Fibroblast of lung (primary cell): ENCODE data around the gene NDUFA13. TPM values are rescaled to one million over a fixed set of nuclear protein-coding genes. Genes with fewer than 3 reads are reported as not detected.

Experiments used
- DNase-seq, 2 donors: peaks; one replicate each; pipeline versions ENCODE4 v3.0.0 to v3.0.0-alpha.2; 2010; ENCODE audit warnings: low read depth in 2 of 2
- H2AFZ ChIP-seq: 2 replicates; pipeline ENCODE4 v1.5.1; 2012; ENCODE audit warnings: low read length, control low read depth, inconsistent platforms
- H3K27ac ChIP-seq: 2 replicates; pipeline ENCODE4 v1.5.1; 2011; ENCODE audit warnings: low read length, control low read depth; ENCODE audit not compliant: insufficient read depth
- H3K27me3 ChIP-seq: 2 replicates; pipeline ENCODE4 v1.5.1; 2011; ENCODE audit warnings: mild to moderate bottlenecking, low read length; ENCODE audit not compliant: control insufficient read depth, insufficient read depth
- H3K36me3 ChIP-seq: 2 replicates; pipeline ENCODE4 v1.5.1; 2011; ENCODE audit warnings: low read length; ENCODE audit not compliant: control insufficient read depth, insufficient read depth
- H3K4me1 ChIP-seq: 2 replicates; pipeline ENCODE4 v1.5.1; 2011; ENCODE audit warnings: low read length; ENCODE audit not compliant: control insufficient read depth, insufficient read depth; ENCODE audit errors: extremely low read depth
- H3K4me2 ChIP-seq: 2 replicates; pipeline ENCODE4 v1.5.1; 2011; ENCODE audit warnings: low read length, control low read depth; ENCODE audit not compliant: insufficient read depth; ENCODE audit errors: extremely low read depth
- H3K4me3 ChIP-seq, 4 experiments: fragments of 200-600 bp in 1 of 4; sonication (generic) in 1 of 4; replicated peaks in 1 of 4; 2 replicates each; pipeline ENCODE4 v1.5.1; 2011 to 2016; ENCODE audit warnings: low read length in 4 of 4, low read depth in 3 of 4, mild to moderate bottlenecking in 3 of 4, control low read depth in 2 of 4, inconsistent platforms in 1 of 4, mixed read lengths in 1 of 4; ENCODE audit not compliant: insufficient read depth in 1 of 4; ENCODE audit errors: control extremely low read depth in 1 of 4
- H3K79me2 ChIP-seq: 2 replicates; pipeline ENCODE4 v1.5.1; 2012; ENCODE audit warnings: mild to moderate bottlenecking, low read length, inconsistent platforms; ENCODE audit not compliant: control insufficient read depth, insufficient read depth
- H3K9ac ChIP-seq: 2 replicates; pipeline ENCODE4 v1.5.1; 2011; ENCODE audit warnings: mild to moderate bottlenecking, low read length, control low read depth; ENCODE audit not compliant: insufficient read depth
- H3K9me3 ChIP-seq: 2 replicates; pipeline ENCODE4 v1.5.1; 2012; ENCODE audit warnings: low read depth, low read length; ENCODE audit not compliant: control insufficient read depth, insufficient read depth
- H4K20me1 ChIP-seq: 2 replicates; pipeline ENCODE4 v1.5.1; 2011; ENCODE audit warnings: low read length; ENCODE audit not compliant: control insufficient read depth, insufficient read depth; ENCODE audit errors: extremely low read depth
- EZH2 ChIP-seq: IDR thresholded peaks from 2 replicates; pipeline ENCODE4 v1.5.1; 2012; ENCODE audit warnings: low read length, control low read depth, mild to moderate bottlenecking; ENCODE audit errors: missing control alignments
- polyA plus RNA-seq, 2 donors: library from polyadenylated mRNA; depleted of rRNA in 1 of 2; stranded (reverse) in 1 of 2; unstranded in 1 of 2; fragments of >200 nt; gene quantifications; 2 replicates each; pipeline ENCODE4 v1.2.1, GENCODE V29; 2011 to 2012; ENCODE audit warnings: missing spikeins in 1 of 2
- total RNA-seq: library from RNA; depleted of rRNA; stranded (reverse); fragments of >200 nt; gene quantifications from 2 replicates; pipeline ENCODE4 v1.2.1, GENCODE V29; 2014
- TF ChIP-seq, protein P1 (sequence below), 2 donors: IDR thresholded peaks in 1 of 2; conservative IDR thresholded peaks in 1 of 2; 1 replicate in 1 of 2; 2 replicates in 1 of 2; pipeline ENCODE4 v1.5.1; 2011 to 2012; ENCODE audit warnings: low read length in 2 of 2, control low read depth in 1 of 2, inconsistent platforms in 1 of 2, low read depth in 1 of 2, mild to moderate bottlenecking in 1 of 2

NDUFA13 gene
- total and polyA plus RNA-seq, 2 donors (not counting 1 experiment from before 2014, with no cell fraction given): 221 to 306 TPM

DNA sequence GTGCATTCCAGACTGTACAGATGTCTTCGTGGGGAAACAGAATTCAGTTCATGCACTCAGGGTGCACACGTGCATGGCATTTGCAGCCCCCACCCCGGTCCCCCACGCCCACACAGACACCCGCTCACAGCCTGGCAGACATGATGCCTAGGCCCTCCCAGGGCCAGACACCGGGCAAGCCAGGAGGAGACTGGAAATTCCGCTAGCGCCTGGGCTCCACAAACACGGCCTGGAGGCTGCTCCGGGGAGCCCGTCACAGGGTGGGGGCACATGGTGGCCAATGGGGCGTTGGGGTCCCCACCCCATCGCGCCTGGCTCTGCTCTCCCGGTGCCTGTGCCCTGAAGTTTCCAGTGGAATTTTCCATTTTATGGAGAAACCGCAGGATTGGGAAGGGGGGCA, 25.6 kb downstream of the NDUFA13 start:
- H4K20me1 ChIP-seq: no peaks in the 10 kb centered on the region
- no peaks in the 10 kb centered on the region for H3K9me3 ChIP-seq
- TF ChIP-seq EZH2: no peak
- TF ChIP-seq, protein P1, sequence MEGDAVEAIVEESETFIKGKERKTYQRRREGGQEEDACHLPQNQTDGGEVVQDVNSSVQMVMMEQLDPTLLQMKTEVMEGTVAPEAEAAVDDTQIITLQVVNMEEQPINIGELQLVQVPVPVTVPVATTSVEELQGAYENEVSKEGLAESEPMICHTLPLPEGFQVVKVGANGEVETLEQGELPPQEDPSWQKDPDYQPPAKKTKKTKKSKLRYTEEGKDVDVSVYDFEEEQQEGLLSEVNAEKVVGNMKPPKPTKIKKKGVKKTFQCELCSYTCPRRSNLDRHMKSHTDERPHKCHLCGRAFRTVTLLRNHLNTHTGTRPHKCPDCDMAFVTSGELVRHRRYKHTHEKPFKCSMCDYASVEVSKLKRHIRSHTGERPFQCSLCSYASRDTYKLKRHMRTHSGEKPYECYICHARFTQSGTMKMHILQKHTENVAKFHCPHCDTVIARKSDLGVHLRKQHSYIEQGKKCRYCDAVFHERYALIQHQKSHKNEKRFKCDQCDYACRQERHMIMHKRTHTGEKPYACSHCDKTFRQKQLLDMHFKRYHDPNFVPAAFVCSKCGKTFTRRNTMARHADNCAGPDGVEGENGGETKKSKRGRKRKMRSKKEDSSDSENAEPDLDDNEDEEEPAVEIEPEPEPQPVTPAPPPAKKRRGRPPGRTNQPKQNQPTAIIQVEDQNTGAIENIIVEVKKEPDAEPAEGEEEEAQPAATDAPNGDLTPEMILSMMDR (conservative IDR thresholded peaks at IDR 0.05 in 1 of 2, IDR thresholded peaks at IDR 0.05 in 1 of 2; ENCODE audit: low read depth in 1 of 2, low read length in 2 of 2): no peak
- no peaks in the 10 kb centered on the region for H3K4me1 ChIP-seq
- no peak overlapping the region for H3K9ac ChIP-seq
- H3K27me3 ChIP-seq: peaks cover 3% of the 10 kb centered on the region
- H3K27ac ChIP-seq: no peak overlapping the region
- no peak overlapping the region for H3K4me3 ChIP-seq
- DNase-seq: no peak
- no peak overlapping the region for H3K4me2 ChIP-seq
- no peak overlapping the region for H2AFZ ChIP-seq
- no peaks in the 10 kb centered on the region for H3K79me2 ChIP-seq
- H3K36me3 ChIP-seq: no peaks in the 10 kb centered on the region

DNA sequence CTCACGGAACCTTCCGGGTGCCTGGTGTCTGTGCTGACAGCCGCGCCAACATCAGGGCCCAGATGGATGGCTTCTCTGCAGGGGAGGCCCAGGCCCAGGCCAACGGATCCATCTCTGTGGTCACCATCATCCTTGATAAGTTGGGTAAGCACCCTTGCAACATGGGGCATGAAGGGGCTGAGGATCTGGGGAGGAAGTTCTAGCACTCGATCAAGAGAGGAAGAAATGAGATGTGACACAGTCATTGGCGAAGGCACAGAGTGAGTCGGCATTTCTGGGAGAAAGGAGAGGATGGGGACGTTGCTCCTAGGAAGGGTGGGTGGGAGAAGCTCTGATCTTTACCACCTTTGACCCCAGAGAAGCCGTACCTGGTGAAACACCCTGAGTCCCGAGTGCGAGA, 26.5 kb downstream of the NDUFA13 start:
- H3K27ac ChIP-seq: no peak overlapping the region
- TF ChIP-seq, protein P1 (conservative IDR thresholded peaks at IDR 0.05 in 1 of 2, IDR thresholded peaks at IDR 0.05 in 1 of 2; ENCODE audit: low read depth in 1 of 2, low read length in 2 of 2): no peak
- no peak for TF ChIP-seq EZH2
- no peak overlapping the region for H3K4me2 ChIP-seq
- H3K4me1 ChIP-seq: no peaks in the 10 kb centered on the region
- no peak for DNase-seq
- H2AFZ ChIP-seq: no peak overlapping the region
- H4K20me1 ChIP-seq: no peaks in the 10 kb centered on the region
- H3K4me3 ChIP-seq: no peak overlapping the region
- H3K9me3 ChIP-seq: no peaks in the 10 kb centered on the region
- no peaks in the 10 kb centered on the region for H3K79me2 ChIP-seq
- no peaks in the 10 kb centered on the region for H3K36me3 ChIP-seq
- peaks cover 3% of the 10 kb centered on the region for H3K27me3 ChIP-seq
- H3K9ac ChIP-seq: no peak overlapping the region

DNA sequence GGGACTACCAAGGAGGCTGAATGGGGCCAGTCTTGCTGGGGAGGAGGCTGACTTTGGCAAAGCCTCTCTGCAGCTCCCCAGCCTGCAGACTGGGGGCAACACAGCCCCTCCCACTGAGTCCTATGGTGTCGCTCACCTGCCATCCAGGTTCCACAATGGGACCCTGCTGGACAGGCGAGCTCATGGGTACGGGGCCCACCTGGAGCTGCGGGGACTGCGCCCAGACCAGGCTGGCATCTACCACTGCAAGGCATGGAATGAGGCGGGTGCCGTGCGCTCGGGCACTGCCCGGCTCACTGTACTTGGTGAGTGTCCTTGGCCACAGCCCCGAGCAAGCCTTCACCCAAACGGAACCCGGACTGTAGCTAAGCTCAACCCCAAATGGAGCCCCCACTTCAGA, 27.1 kb downstream of the NDUFA13 start:
- no peak overlapping the region for H3K9ac ChIP-seq
- H3K27ac ChIP-seq: no peak overlapping the region
- H3K36me3 ChIP-seq: no peaks in the 10 kb centered on the region
- DNase-seq: no peak
- TF ChIP-seq, protein P1 (conservative IDR thresholded peaks at IDR 0.05 in 1 of 2, IDR thresholded peaks at IDR 0.05 in 1 of 2; ENCODE audit: low read depth in 1 of 2, low read length in 2 of 2): no peak
- TF ChIP-seq EZH2: no peak
- H3K4me2 ChIP-seq: no peak overlapping the region
- no peaks in the 10 kb centered on the region for H3K79me2 ChIP-seq
- peaks cover 4% of the 10 kb centered on the region for H3K27me3 ChIP-seq
- H2AFZ ChIP-seq: no peak overlapping the region
- H3K4me1 ChIP-seq: no peaks in the 10 kb centered on the region
- no peak overlapping the region for H3K4me3 ChIP-seq
- no peaks in the 10 kb centered on the region for H3K9me3 ChIP-seq
- no peaks in the 10 kb centered on the region for H4K20me1 ChIP-seq
